ENCODE measurements around the gene TWIST2.

TWIST2 gene

GRCh38 chr2:238911376-238912227 is 63.7 kb downstream of the TWIST2 start:
- H3K4me3 ChIP-seq (ENCODE audit: low read length), result no peak overlapping the region
- DNase-seq (ENCODE audit: low read depth), result no peak
- no peak for TF ChIP-seq CTCF (IDR thresholded peaks at IDR 0.05; ENCODE audit: insufficient read depth, low read depth, low read length, missing control alignments)

GRCh38 chr2:238912228-238912915 is 64.5 kb downstream of the TWIST2 start:
- no peak overlapping the region for H3K4me3 ChIP-seq (ENCODE audit: low read length)
- TF ChIP-seq CTCF (IDR thresholded peaks at IDR 0.05; ENCODE audit: insufficient read depth, low read depth, low read length, missing control alignments), result no peak
- DNase-seq (ENCODE audit: low read depth), result no peak

- TF ChIP-seq CTCF (IDR thresholded peaks at IDR 0.05; ENCODE audit: insufficient read depth, low read depth, low read length, missing control alignments), result no peak
- H3K4me3 ChIP-seq (ENCODE audit: low read length), result no peak overlapping the region
- no peak for DNase-seq (ENCODE audit: low read depth)
Measured at GRCh38 chr2:238912916-238913875, 65.3 kb downstream of the TWIST2 start.

GRCh38 chr2:238913931-238914647 is 66.2 kb downstream of the TWIST2 start:
- no peak overlapping the region for H3K4me3 ChIP-seq (ENCODE audit: low read length)
- DNase-seq (ENCODE audit: low read depth), result no peak
- TF ChIP-seq CTCF (IDR thresholded peaks at IDR 0.05; ENCODE audit: insufficient read depth, low read depth, low read length, missing control alignments), result no peak

- DNase-seq (ENCODE audit: low read depth), result peak; percentile 73
- H3K4me3 ChIP-seq (ENCODE audit: low read length), result no peak overlapping the region
- no peak for TF ChIP-seq CTCF (IDR thresholded peaks at IDR 0.05; ENCODE audit: insufficient read depth, low read depth, low read length, missing control alignments)
Measured at GRCh38 chr2:238914648-238915015, 66.7 kb downstream of the TWIST2 start.

- H3K4me3 ChIP-seq (ENCODE audit: low read length), result no peak overlapping the region
- TF ChIP-seq CTCF (IDR thresholded peaks at IDR 0.05; ENCODE audit: insufficient read depth, low read depth, low read length, missing control alignments), result no peak
- DNase-seq (ENCODE audit: low read depth), result no peak
Measured at GRCh38 chr2:238915196-238915595, 67.3 kb downstream of the TWIST2 start.

Measured in epithelial cell of esophagus (primary cell).